Measurements from ENCODE around the gene NFKBIA.
"Not testable (repeated sequence)": the region's sequence is repeated elsewhere in the genome, so short reads cannot be mapped to it uniquely, and the experiment has no call there.

Gene NFKBIA

GRCh38 chr14:35378425-35379233 lies 25.9 kb downstream of the NFKBIA start:
- no peak for TF ChIP-seq MYC (IDR thresholded peaks at IDR 0.05; ENCODE audit: low read depth, low read length)
- TF ChIP-seq MAX (IDR thresholded peaks at IDR 0.05; ENCODE audit: low read depth, low read length) = no peak
- no peak for TF ChIP-seq POLR2A (IDR thresholded peaks at IDR 0.05; ENCODE audit: extremely low read depth, insufficient read length)
- TF ChIP-seq CTCF (IDR thresholded peaks at IDR 0.05; ENCODE audit: low read depth, low read length) = no peak

GRCh38 chr14:35375558-35376025 lies 29.0 kb downstream of the NFKBIA start:
- H3K4me3 ChIP-seq (ENCODE audit: low read depth, low read length) = no peak overlapping the region
- DNase-seq (ENCODE audit: low read depth) = no peak
- TF ChIP-seq MYC (IDR thresholded peaks at IDR 0.05; ENCODE audit: low read depth, low read length) (no peak), CTCF (IDR thresholded peaks at IDR 0.05; ENCODE audit: low read depth, low read length) (no peak), POLR2A (IDR thresholded peaks at IDR 0.05; ENCODE audit: extremely low read depth, insufficient read length) (no peak), MAX (IDR thresholded peaks at IDR 0.05; ENCODE audit: low read depth, low read length) (no peak)

More at GRCh38 chr14:35378425-35379233, 25.9 kb downstream of the NFKBIA start:
- DNase-seq (ENCODE audit: low read depth) = no peak
- H3K4me3 ChIP-seq (ENCODE audit: low read depth, low read length) = no peak overlapping the region

- TF ChIP-seq MAX (IDR thresholded peaks at IDR 0.05; ENCODE audit: low read depth, low read length) = no peak
- no peak for TF ChIP-seq CTCF (IDR thresholded peaks at IDR 0.05; ENCODE audit: low read depth, low read length)
- no peak for TF ChIP-seq POLR2A (IDR thresholded peaks at IDR 0.05; ENCODE audit: extremely low read depth, insufficient read length)
- TF ChIP-seq MYC (IDR thresholded peaks at IDR 0.05; ENCODE audit: low read depth, low read length) = no peak
- H3K4me3 ChIP-seq (ENCODE audit: low read depth, low read length) = no peak overlapping the region
- DNase-seq (ENCODE audit: low read depth) = peak; percentile 81
Measured at GRCh38 chr14:35374263-35374712, 30.3 kb downstream of the NFKBIA start.

GRCh38 chr14:35373208-35373607 lies 31.3 kb downstream of the NFKBIA start:
- H3K4me3 ChIP-seq (ENCODE audit: low read depth, low read length); DNase-seq (ENCODE audit: low read depth): not testable (repeated sequence)

- TF ChIP-seq MAX (IDR thresholded peaks at IDR 0.05; ENCODE audit: low read depth, low read length) = no peak
- no peak for TF ChIP-seq CTCF (IDR thresholded peaks at IDR 0.05; ENCODE audit: low read depth, low read length)
- no peak for TF ChIP-seq POLR2A (IDR thresholded peaks at IDR 0.05; ENCODE audit: extremely low read depth, insufficient read length)
- no peak for TF ChIP-seq MYC (IDR thresholded peaks at IDR 0.05; ENCODE audit: low read depth, low read length)
- no peak for DNase-seq (ENCODE audit: low read depth)
- H3K4me3 ChIP-seq (ENCODE audit: low read depth, low read length) = no peak overlapping the region
Measured at GRCh38 chr14:35370969-35371368, 33.6 kb downstream of the NFKBIA start.

GRCh38 chr14:35369701-35370191 lies 34.8 kb downstream of the NFKBIA start:
- DNase-seq (ENCODE audit: low read depth) = no peak
- no peak for TF ChIP-seq POLR2A (IDR thresholded peaks at IDR 0.05; ENCODE audit: extremely low read depth, insufficient read length)
- no peak for TF ChIP-seq MAX (IDR thresholded peaks at IDR 0.05; ENCODE audit: low read depth, low read length)
- TF ChIP-seq CTCF (IDR thresholded peaks at IDR 0.05; ENCODE audit: low read depth, low read length) = no peak
- TF ChIP-seq MYC (IDR thresholded peaks at IDR 0.05; ENCODE audit: low read depth, low read length) = no peak
- no peak overlapping the region for H3K4me3 ChIP-seq (ENCODE audit: low read depth, low read length)

All from NB4 (cell line).